Adrenal gland (tissue), 12 donors: Measurements from ENCODE around the gene TGFB2. TPM values are rescaled to one million over a fixed set of nuclear protein-coding genes. Genes with fewer than 3 reads are reported as not detected.

Experiments
- DNase-seq, 7 donors: peaks; one replicate each; pipeline ENCODE4 v3.0.0-alpha.2; 2019 to 2020
- H3K27ac ChIP-seq, 5 donors: fragments of 200-600 bp; sonication (generic) in 4 of 5; 1 replicate in 3 of 5; 2 replicates in 2 of 5; pipeline versions ENCODE4 v1.5.1 to v1.8.0; 2016 to 2020; ENCODE audit warnings: mild to moderate bottlenecking in 1 of 5
- H3K27me3 ChIP-seq: fragments of 200-600 bp; 2 replicates; pipeline ENCODE4 v1.8.0; 2021
- H3K36me3 ChIP-seq, 2 donors: fragments of 200-600 bp; replicated peaks in 1 of 2; 1 replicate in 1 of 2; 2 replicates in 1 of 2; pipeline versions ENCODE4 v1.5.1 to v1.8.0; 2018 to 2022
- H3K4me1 ChIP-seq, 2 donors: fragments of 200-600 bp; replicated peaks in 1 of 2; 1 replicate in 1 of 2; 2 replicates in 1 of 2; pipeline versions ENCODE4 v1.5.1 to v1.8.0; 2018 to 2021
- H3K4me3 ChIP-seq, 4 donors: fragments of 200-600 bp; sonication (generic) in 3 of 4; one replicate each; pipeline ENCODE4 v1.5.1; 2016 to 2018
- H3K9me3 ChIP-seq, 3 donors: fragments of 200-600 bp; sonication (generic) in 1 of 3; replicated peaks in 1 of 3; 1 replicate in 2 of 3; 2 replicates in 1 of 3; pipeline versions ENCODE4 v1.5.1 to v1.8.0; 2016 to 2021
- POLR2A ChIP-seq, 2 donors: fragments of 450-650 bp; IDR thresholded peaks; one replicate each; pipeline ENCODE4 v1.6.1; 2017; ENCODE audit warnings: antibody characterized with exemption in 2 of 2, mild to moderate bottlenecking in 2 of 2, moderate library complexity in 1 of 2
- WGBS, 4 donors: extraction: QIAGEN DNeasy Blood & Tissue Kit in 2 of 4; methylation state at CpG; one replicate each; pipeline versions ENCODE4 v1.1.5 to v1.1.7; 2013 to 2017; 5-methylcytosine and 5-hydroxymethylcytosine counted together
- intact Hi-C, 2 donors: fragments of 100-400 bp; cut with DNase I; formaldehyde crosslinking; loops; one replicate each; pipeline versions ENCODE4 v1.14.1 to v1.15.0; 2022 to 2023
- polyA plus RNA-seq, 3 donors: library from polyadenylated mRNA; stranded (reverse); fragments of 200-250 nt in 2 of 3; fragments of 350-450 nt in 1 of 3; fragmentation: Illumina TruSeq in 1 of 3; extraction: RNeasy Lipid Tissue Mini Kit (QIAGEN cat#74804) in 1 of 3; gene quantifications; one replicate each; pipeline ENCODE4 v1.2.3, GENCODE V29; 2013 to 2014
- total RNA-seq, 9 donors: library from RNA; depleted of rRNA in 4 of 9; stranded (reverse); fragments of >200 nt in 4 of 9; fragments of 120-200 nt in 1 of 9; fragmentation: NEBNext Ultra II Directional in 1 of 9; extraction: Animal tissue kit (Norgen Biotek cat#: 25700) in 1 of 9; gene quantifications; one replicate each; pipeline versions ENCODE4 v1.1.0 to v1.2.4, GENCODE V29; 2013 to 2023
- TF ChIP-seq, protein P1 (sequence below), 6 experiments: fragments of 450-650 bp in 4 of 6; fragments of 200-600 bp in 2 of 6; sonication (generic) in 1 of 6; IDR thresholded peaks; 1 replicate in 5 of 6; 2 replicates in 1 of 6; pipeline versions ENCODE4 v1.5.1 to v1.8.0; 2016 to 2021; ENCODE audit warnings: antibody characterized with exemption in 6 of 6, mild to moderate bottlenecking in 2 of 6, moderate library complexity in 1 of 6
- donor health status: healthy with polysubstance abuse.
- donor health status: Bipolar disorder and iron deficiency.
- donor health status: DM: yes; HTN: yes; CAD: no.
- donor health status: DM: no; HTN: no; CAD: no.
- donor health status: DM: no; HTN: no; CAD: no.
- donor health status: DM: yes; HTN: yes; CAD: no.

Gene TGFB2
- total and polyA plus RNA-seq, 12 donors, result 0.24 to 4.2 (median 1.7) TPM

DNA sequence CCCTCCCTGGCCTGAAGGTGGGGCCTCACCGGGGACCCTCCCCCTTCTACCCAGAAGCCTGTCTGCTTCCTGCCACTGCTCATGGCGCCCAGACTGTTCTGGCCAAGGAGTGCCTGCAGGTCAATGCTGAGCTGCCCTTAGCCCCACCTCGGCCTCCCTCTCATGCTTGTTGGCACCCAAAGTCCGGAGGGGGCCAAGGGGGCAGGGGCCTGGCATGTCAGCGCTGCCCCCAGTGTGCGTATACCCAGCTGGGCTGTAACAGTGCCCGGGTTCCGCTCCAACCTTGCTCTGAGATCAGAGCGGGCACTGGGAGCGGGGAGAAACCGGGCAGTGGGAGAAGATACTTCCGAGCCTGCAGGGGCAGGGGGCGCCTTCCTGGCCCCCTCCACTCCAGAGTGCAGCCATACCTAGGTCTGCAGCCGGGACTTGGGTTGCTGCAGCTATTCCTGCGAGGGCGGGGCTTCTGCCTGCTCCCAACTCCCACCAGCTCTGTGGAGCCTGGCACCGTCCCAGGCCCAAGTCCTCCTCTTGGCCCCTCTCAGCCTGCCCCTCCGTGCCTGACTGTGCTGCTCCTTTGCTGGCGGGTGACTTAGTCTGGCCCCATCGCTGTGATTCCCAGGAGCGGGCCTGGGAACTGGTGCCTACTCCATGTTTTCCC, 21.4 kb upstream of the TGFB2 start:
- Histone ChIP-seq H3K4me3 (no peak overlapping the region), H3K9me3 (no peaks in the 10 kb centered on the region), H3K36me3 (peaks cover 0 to 6% of the 10 kb centered on the region in 2 donors), H3K27me3 (no peaks in the 10 kb centered on the region), H3K4me1 (no peaks in the 10 kb centered on the region), H3K27ac (no peak overlapping the region)
- no peak for DNase-seq
- WGBS, 4 donors, result 94 to 100% (median 97%) methylated on average over 1 to 21 of the region's 21 CpGs
- intact Hi-C loops, result no loop called here
- TF ChIP-seq, protein P1, sequence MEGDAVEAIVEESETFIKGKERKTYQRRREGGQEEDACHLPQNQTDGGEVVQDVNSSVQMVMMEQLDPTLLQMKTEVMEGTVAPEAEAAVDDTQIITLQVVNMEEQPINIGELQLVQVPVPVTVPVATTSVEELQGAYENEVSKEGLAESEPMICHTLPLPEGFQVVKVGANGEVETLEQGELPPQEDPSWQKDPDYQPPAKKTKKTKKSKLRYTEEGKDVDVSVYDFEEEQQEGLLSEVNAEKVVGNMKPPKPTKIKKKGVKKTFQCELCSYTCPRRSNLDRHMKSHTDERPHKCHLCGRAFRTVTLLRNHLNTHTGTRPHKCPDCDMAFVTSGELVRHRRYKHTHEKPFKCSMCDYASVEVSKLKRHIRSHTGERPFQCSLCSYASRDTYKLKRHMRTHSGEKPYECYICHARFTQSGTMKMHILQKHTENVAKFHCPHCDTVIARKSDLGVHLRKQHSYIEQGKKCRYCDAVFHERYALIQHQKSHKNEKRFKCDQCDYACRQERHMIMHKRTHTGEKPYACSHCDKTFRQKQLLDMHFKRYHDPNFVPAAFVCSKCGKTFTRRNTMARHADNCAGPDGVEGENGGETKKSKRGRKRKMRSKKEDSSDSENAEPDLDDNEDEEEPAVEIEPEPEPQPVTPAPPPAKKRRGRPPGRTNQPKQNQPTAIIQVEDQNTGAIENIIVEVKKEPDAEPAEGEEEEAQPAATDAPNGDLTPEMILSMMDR (IDR thresholded peaks at IDR 0.05), result no peak
- TF ChIP-seq POLR2A (IDR thresholded peaks at IDR 0.05), result no peak

DNA sequence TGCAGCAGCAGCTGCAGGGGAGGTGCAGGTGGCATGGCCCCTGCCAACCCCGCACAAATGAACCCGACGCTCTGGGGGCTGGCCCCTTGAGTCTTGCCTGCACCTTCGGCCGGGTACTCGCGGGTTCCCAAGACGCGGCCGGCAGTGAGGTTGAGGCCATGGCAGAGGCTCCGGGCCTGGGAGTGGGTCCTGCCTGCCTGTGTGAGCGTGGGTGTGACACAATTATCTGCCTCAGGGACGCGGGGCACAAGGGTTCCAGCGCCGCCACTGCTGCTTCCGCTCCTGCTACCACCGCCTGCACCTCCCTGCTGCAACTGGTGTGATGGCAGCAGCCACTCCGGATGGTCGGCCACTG, 20.9 kb upstream of the TGFB2 start:
- Histone ChIP-seq H3K36me3 (peaks cover 0 to 6% of the 10 kb centered on the region in 2 donors), H3K27me3 (no peaks in the 10 kb centered on the region), H3K4me1 (no peaks in the 10 kb centered on the region), H3K27ac (no peak overlapping the region), H3K9me3 (no peaks in the 10 kb centered on the region), H3K4me3 (no peak overlapping the region)
- no peak for DNase-seq
- TF ChIP-seq, protein P1 (IDR thresholded peaks at IDR 0.05), result no peak
- no peak for TF ChIP-seq POLR2A (IDR thresholded peaks at IDR 0.05)
- 96 to 97% (median 97%) methylated on average over 11 to 20 of the region's 20 CpGs for WGBS, 4 donors
- intact Hi-C loops, result no loop called here

DNA sequence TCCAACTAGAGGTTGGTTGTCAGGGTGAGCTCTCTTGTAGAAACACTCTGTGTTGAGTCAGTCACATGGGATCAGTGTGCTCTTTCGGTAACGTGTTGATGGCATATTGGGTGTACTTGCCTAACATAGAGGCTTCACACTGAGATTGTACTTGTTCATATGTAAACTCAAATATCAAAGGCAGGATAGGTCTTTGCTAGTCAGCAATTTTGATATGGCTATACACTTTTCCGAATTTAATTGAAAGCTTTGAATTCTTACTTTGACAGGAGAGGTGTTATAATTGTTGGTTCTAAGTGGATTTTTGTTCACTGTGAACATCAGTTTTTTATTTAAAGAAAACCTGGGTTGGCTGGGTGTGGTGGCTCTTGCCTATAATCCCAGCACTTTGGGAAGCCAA, 16.4 kb upstream of the TGFB2 start:
- no peaks in the 10 kb centered on the region for H3K9me3 ChIP-seq
- H3K27ac ChIP-seq, result no peak overlapping the region
- no peak overlapping the region for H3K4me3 ChIP-seq
- H3K4me1 ChIP-seq, result no peaks in the 10 kb centered on the region
- no peaks in the 10 kb centered on the region for H3K36me3 ChIP-seq
- DNase-seq, result no peak
- intact Hi-C loops, result no loop called here
- no peak for TF ChIP-seq POLR2A (IDR thresholded peaks at IDR 0.05)
- TF ChIP-seq, protein P1 (IDR thresholded peaks at IDR 0.05), result no peak
- 82 to 93% (median 85%) methylated on average over 3 of the region's 3 CpGs for WGBS, 4 donors
- H3K27me3 ChIP-seq, result no peaks in the 10 kb centered on the region

DNA sequence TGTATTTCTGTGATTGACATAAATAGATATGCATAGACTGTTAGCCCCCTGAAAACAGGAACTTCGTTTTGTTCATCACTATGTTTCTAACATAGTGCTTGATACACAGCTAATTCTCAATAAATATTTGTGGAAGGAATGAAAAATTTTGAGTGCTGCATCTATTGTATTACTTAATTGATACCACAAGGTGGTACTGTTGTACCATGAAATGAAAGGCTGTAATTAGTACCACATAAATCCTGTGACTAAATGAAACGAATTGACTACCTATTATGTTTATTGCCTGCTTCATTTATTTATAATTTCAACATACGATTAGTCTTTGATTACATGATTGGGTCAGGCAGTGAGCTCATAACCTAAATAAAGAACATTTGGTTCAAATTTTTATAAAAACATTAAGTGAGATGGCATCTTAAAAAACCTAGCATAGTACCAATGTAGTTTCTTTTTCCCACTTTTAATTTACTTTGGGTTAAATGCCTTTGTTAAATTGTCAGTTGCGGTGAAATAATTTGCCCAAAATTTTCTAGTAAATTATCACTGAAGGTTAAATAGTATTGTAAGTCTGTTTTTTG, 15.0 kb upstream of the TGFB2 start:
- no peak overlapping the region for H3K27ac ChIP-seq
- no peaks in the 10 kb centered on the region for H3K9me3 ChIP-seq
- H3K27me3 ChIP-seq, result no peaks in the 10 kb centered on the region
- intact Hi-C loops, result loop anchor here in 1 of 2 donors (10.0 kb wide), 1 partner anchor 1325 kb away; no protein-coding TSS in a partner anchor
- H3K4me1 ChIP-seq, result no peaks in the 10 kb centered on the region
- TF ChIP-seq, protein P1 (IDR thresholded peaks at IDR 0.05), result peak; percentile 31 to 81 (median 68)
- no peak for TF ChIP-seq POLR2A (IDR thresholded peaks at IDR 0.05)
- WGBS, 4 donors, result 23 to 29% (median 24%) methylated on average over 4 of the region's 4 CpGs
- H3K36me3 ChIP-seq, result no peaks in the 10 kb centered on the region
- H3K4me3 ChIP-seq, result no peak overlapping the region
- DNase-seq, result no peak
